SJCRH30 (cell line): Measurements from ENCODE around the gene NFE2L1. TPM values are rescaled to one million over a fixed set of nuclear protein-coding genes. Genes with fewer than 3 reads are reported as not detected.
"Not testable (repeated sequence)": the region's sequence is repeated elsewhere in the genome, so short reads cannot be mapped to it uniquely, and the experiment has no call there.

Experiments
- DNase-seq, 2 experiments: peaks; one replicate each; pipeline ENCODE4 v3.0.0-alpha.2; 2015 to 2020
- H3K27ac ChIP-seq: fragments of 250-450 bp; sonication (Bioruptor Pico); 2 replicates; pipeline ENCODE4 v1.5.1; 2020; ENCODE audit warnings: mild to moderate bottlenecking, moderate library complexity
- H3K27me3 ChIP-seq: fragments of 250-450 bp; sonication (Bioruptor Pico); 2 replicates; pipeline ENCODE4 v1.5.1; 2020; ENCODE audit warnings: mild to moderate bottlenecking, moderate library complexity
- H3K36me3 ChIP-seq: fragments of 250-450 bp; sonication (Bioruptor Pico); 2 replicates; pipeline ENCODE4 v1.5.1; 2020; ENCODE audit warnings: mild to moderate bottlenecking, moderate library complexity
- H3K4me1 ChIP-seq: fragments of 250-450 bp; sonication (Bioruptor Pico); 2 replicates; pipeline ENCODE4 v1.5.1; 2020; ENCODE audit warnings: mild to moderate bottlenecking, moderate library complexity
- H3K4me3 ChIP-seq: fragments of 250-450 bp; sonication (Bioruptor Pico); 2 replicates; pipeline ENCODE4 v1.5.1; 2020; ENCODE audit warnings: mild to moderate bottlenecking, moderate library complexity
- H3K9me3 ChIP-seq: fragments of 250-450 bp; sonication (Bioruptor Pico); replicated peaks from 2 replicates; pipeline ENCODE4 v1.5.1; 2020; ENCODE audit warnings: mild to moderate bottlenecking, moderate library complexity
- total RNA-seq: library from RNA; depleted of rRNA; stranded (reverse); fragments of >200 nt; shearing (Covaris generic); gene quantifications from 2 replicates; pipeline ENCODE4 v1.2.3, GENCODE V29; 2014

The NFE2L1 gene
- total RNA-seq, 1 experiment from 2014 or later = 75.1 TPM

- Histone ChIP-seq H3K9me3 (no peaks in the 10 kb centered on the region), H3K27me3 (no peaks in the 10 kb centered on the region), H3K4me1 (peaks cover 22% of the 10 kb centered on the region), H3K27ac (no peak overlapping the region), H3K4me3 (no peak overlapping the region), H3K36me3 (no peaks in the 10 kb centered on the region)
- peak; percentile 53 to 66 for DNase-seq
Measured at GRCh38 chr17:48013876-48014594, 34.1 kb upstream of the NFE2L1 start.

GRCh38 chr17:48014595-48015111, 33.5 kb upstream of the NFE2L1 start:
- H3K4me1 ChIP-seq = peaks cover 22% of the 10 kb centered on the region

GRCh38 chr17:48016112-48016511, 32.0 kb upstream of the NFE2L1 start:
- Histone ChIP-seq H3K4me1 (peaks cover 22% of the 10 kb centered on the region), H3K27ac (no peak overlapping the region)
- peak in 1 of 2 experiments; percentile 49 for DNase-seq

More at GRCh38 chr17:48014595-48015111, 33.5 kb upstream of the NFE2L1 start:
- Histone ChIP-seq H3K9me3 (no peaks in the 10 kb centered on the region), H3K4me3 (no peak overlapping the region), H3K27me3 (no peaks in the 10 kb centered on the region), H3K27ac (no peak overlapping the region), H3K36me3 (no peaks in the 10 kb centered on the region)
- DNase-seq = peak in 1 of 2 experiments; percentile 48

DNA sequence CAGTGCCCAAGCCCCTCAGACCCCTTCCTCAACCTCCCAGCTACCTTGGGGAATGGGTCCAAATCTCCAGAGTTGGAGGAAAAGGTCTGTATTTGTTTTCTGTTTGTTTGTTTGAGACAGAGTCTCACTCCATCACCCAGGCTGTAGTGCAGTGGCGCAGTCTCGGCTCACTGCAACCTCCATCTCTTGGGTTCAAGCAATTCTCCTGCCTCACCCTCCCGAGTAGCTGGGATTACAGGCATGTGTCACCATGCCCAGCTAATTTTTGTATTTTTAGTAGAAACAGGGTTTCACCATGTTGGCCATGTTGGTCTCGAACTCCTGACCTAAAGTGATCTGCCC, 30.4 kb upstream of the NFE2L1 start:
- not testable (repeated sequence) for H3K36me3 ChIP-seq, DNase-seq, H3K27ac ChIP-seq, H3K4me3 ChIP-seq, H3K27me3 ChIP-seq, H3K9me3 ChIP-seq
- peaks cover 20% of the 10 kb centered on the region for H3K4me1 ChIP-seq

More at GRCh38 chr17:48016112-48016511, 32.0 kb upstream of the NFE2L1 start:
- no peaks in the 10 kb centered on the region for H3K36me3 ChIP-seq
- no peak overlapping the region for H3K4me3 ChIP-seq
- H3K9me3 ChIP-seq = no peaks in the 10 kb centered on the region
- H3K27me3 ChIP-seq = no peaks in the 10 kb centered on the region

DNA sequence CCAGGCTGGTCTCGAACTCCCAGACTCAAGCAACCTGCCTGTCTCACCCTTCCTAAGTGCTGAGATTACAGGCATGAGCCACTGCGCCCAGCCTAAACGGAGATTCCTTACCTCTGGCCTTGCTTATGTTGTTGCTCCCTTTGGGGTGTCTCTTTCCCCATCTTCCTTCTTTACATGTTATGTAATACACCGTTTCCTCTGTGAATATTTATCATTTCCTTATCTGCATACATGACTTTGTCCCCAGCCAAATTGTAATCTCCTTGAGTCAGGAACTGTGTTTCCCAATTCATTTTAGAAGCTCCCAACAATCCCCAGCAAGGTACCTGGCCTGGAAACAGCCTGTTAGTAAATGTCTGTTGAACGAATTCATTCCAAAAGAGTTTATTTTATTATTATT, 26.2 kb upstream of the NFE2L1 start:
- Histone ChIP-seq H3K36me3 (no peaks in the 10 kb centered on the region), H3K27me3 (no peaks in the 10 kb centered on the region), H3K27ac (no peak overlapping the region), H3K4me1 (peaks cover 17% of the 10 kb centered on the region; the same call in 1 of the 2 replicates), H3K4me3 (no peak overlapping the region), H3K9me3 (no peaks in the 10 kb centered on the region)
- no peak for DNase-seq

GRCh38 chr17:48022901-48023300, 25.3 kb upstream of the NFE2L1 start:
- no peak for DNase-seq
- peaks cover 17% of the 10 kb centered on the region; the same call in 1 of the 2 replicates for H3K4me1 ChIP-seq
- peak overlapping the region; percentile 58 for H3K4me3 ChIP-seq
- H3K9me3 ChIP-seq = no peaks in the 10 kb centered on the region
- no peaks in the 10 kb centered on the region for H3K36me3 ChIP-seq
- H3K27ac ChIP-seq = no peak overlapping the region
- H3K27me3 ChIP-seq = no peaks in the 10 kb centered on the region

GRCh38 chr17:48023400-48024148, 24.6 kb upstream of the NFE2L1 start:
- H3K27me3 ChIP-seq = no peaks in the 10 kb centered on the region
- H3K9me3 ChIP-seq = no peaks in the 10 kb centered on the region
- DNase-seq = peak; percentile 89 to 92
- peak overlapping the region; percentile 13; the same call in 1 of the 2 replicates for H3K27ac ChIP-seq
- peaks cover 17% of the 10 kb centered on the region; the same call in 1 of the 2 replicates for H3K4me1 ChIP-seq
- H3K4me3 ChIP-seq = peak overlapping the region; percentile 58
- H3K36me3 ChIP-seq = no peaks in the 10 kb centered on the region

GRCh38 chr17:48024149-48025039, 23.8 kb upstream of the NFE2L1 start:
- H3K27ac ChIP-seq = peak overlapping the region; percentile 13; the same call in 1 of the 2 replicates

GRCh38 chr17:48025040-48025903, 22.9 kb upstream of the NFE2L1 start:
- peak overlapping the region; percentile 58 for H3K4me3 ChIP-seq
- H3K36me3 ChIP-seq = no peaks in the 10 kb centered on the region
- peaks cover 17% of the 10 kb centered on the region; the same call in 1 of the 2 replicates for H3K4me1 ChIP-seq
- 0 out of 2 replicates have a peak, but pooled peaks cover 2% of the 10 kb centered on the region for H3K27me3 ChIP-seq
- no peaks in the 10 kb centered on the region for H3K9me3 ChIP-seq
- peak; percentile 98 for DNase-seq
- H3K27ac ChIP-seq = no peak overlapping the region

More at GRCh38 chr17:48024149-48025039, 23.8 kb upstream of the NFE2L1 start:
- Histone ChIP-seq H3K4me3 (peak overlapping the region; percentile 58), H3K9me3 (no peaks in the 10 kb centered on the region), H3K27me3 (no peaks in the 10 kb centered on the region), H3K4me1 (peaks cover 17% of the 10 kb centered on the region; the same call in 1 of the 2 replicates), H3K36me3 (no peaks in the 10 kb centered on the region)
- peak; percentile 50 to 56 for DNase-seq

GRCh38 chr17:48025904-48026501, 22.2 kb upstream of the NFE2L1 start:
- Histone ChIP-seq H3K36me3 (no peaks in the 10 kb centered on the region), H3K9me3 (no peaks in the 10 kb centered on the region), H3K4me3 (no peak overlapping the region), H3K4me1 (peaks cover 17% of the 10 kb centered on the region; the same call in 1 of the 2 replicates), H3K27ac (no peak overlapping the region), H3K27me3 (0 out of 2 replicates have a peak, but pooled peaks cover 3% of the 10 kb centered on the region)
- DNase-seq = no peak

GRCh38 chr17:48026502-48027321, 21.4 kb upstream of the NFE2L1 start:
- H3K36me3 ChIP-seq = no peaks in the 10 kb centered on the region
- no peaks in the 10 kb centered on the region for H3K9me3 ChIP-seq
- no peak overlapping the region for H3K4me3 ChIP-seq
- H3K27ac ChIP-seq = no peak overlapping the region
- H3K27me3 ChIP-seq = 0 out of 2 replicates have a peak, but pooled peaks cover 3% of the 10 kb centered on the region
- peak; percentile 91 to 94 for DNase-seq
- peaks cover 17% of the 10 kb centered on the region; the same call in 1 of the 2 replicates for H3K4me1 ChIP-seq

DNA sequence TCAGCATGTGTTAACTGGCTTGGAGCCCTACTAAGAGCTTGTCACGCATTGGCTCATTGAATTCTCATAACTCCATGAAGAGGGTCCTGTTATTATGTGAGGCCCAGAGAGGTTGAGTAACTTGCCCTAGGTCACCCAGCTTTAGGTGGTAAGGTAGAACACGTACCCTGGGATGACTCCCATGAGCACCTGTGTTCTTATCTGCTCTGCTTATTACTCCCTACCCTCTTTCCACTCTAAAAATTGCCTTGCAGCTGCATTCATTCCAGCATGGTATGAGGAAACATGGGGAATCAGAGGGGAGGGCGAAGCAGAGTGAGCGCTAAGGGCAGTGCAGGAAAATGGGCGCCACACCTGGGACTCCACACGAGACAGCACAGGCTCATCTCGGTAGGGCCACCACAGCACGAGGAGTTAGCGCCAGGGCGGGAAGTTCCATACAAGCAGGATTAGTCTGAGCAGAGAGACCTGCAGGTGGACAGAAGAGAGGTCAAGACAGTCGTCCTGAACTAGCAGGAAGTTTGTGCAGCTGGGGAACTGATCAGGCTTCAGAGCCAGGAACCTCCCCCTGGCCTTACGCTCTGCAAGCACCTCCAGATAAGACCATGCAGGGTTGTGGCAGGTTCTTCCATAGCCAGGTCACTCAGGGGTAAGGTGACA, 20.7 kb upstream of the NFE2L1 start:
- Histone ChIP-seq H3K4me3 (no peak overlapping the region), H3K36me3 (no peaks in the 10 kb centered on the region), H3K27ac (no peak overlapping the region), H3K4me1 (peaks cover 17% of the 10 kb centered on the region; the same call in 1 of the 2 replicates), H3K9me3 (no peaks in the 10 kb centered on the region), H3K27me3 (0 out of 2 replicates have a peak, but pooled peaks cover 5% of the 10 kb centered on the region)
- DNase-seq = no peak
